ENCODE measurements around the gene DYRK1B. TPM values are rescaled to one million over a fixed set of nuclear protein-coding genes. Genes with fewer than 3 reads are reported as not detected.
"Not testable (repeated sequence)": the region's sequence is repeated elsewhere in the genome, so short reads cannot be mapped to it uniquely, and the experiment has no call there.

DYRK1B gene
- 34.7 TPM for total RNA-seq

- TF ChIP-seq CTCF (IDR thresholded peaks at IDR 0.05) = no peak
- intact Hi-C loops (cut with DNase I) = loop anchor here (1.0 to 10.0 kb wide), 7 partner anchors 9 to 709 kb away; partner anchors contain the start of genes BLVRB, FBL, PAK4 and PSMC4
- H3K4me3 ChIP-seq = peak within 1 kb of the TSS; percentile 75 to 99
- H3K36me3 ChIP-seq = peaks cover 36 to 68% of the 10 kb centered on the region in 2 donors
- H3K9me3 ChIP-seq = no peaks in the 10 kb centered on the region
- no peaks in the 10 kb centered on the region for H3K27me3 ChIP-seq
- peak; percentile 91 to 99 for DNase-seq (ENCODE audit: low spot score in 2 of 2)
- H3K27ac ChIP-seq = peak within 1 kb of the TSS; percentile 77 to 93
- H3K4me1 ChIP-seq = peaks cover 0 to 17% of the 10 kb centered on the region in 2 donors
Observed at GRCh38 chr19:39833464-39834286, at the start of gene DYRK1B. Gene DYRK1B (minus strand): TSS chr19:39834162. CDS start chr19:39831867, 2,295 bp downstream.

GRCh38 chr19:39882645-39883044 is 48.7 kb upstream of the DYRK1B start:
- H3K36me3 ChIP-seq; H3K27me3 ChIP-seq; H3K27ac ChIP-seq; DNase-seq (ENCODE audit: low spot score in 2 of 2); intact Hi-C loops (cut with DNase I); H3K9me3 ChIP-seq; H3K4me3 ChIP-seq; H3K4me1 ChIP-seq: not testable (repeated sequence)

GRCh38 chr19:39881495-39882110 is 47.6 kb upstream of the DYRK1B start:
- H3K9me3 ChIP-seq; H3K27ac ChIP-seq; H3K4me1 ChIP-seq; H3K36me3 ChIP-seq; H3K27me3 ChIP-seq; intact Hi-C loops (cut with DNase I); H3K4me3 ChIP-seq; DNase-seq (ENCODE audit: low spot score in 2 of 2): not testable (repeated sequence)

DNA sequence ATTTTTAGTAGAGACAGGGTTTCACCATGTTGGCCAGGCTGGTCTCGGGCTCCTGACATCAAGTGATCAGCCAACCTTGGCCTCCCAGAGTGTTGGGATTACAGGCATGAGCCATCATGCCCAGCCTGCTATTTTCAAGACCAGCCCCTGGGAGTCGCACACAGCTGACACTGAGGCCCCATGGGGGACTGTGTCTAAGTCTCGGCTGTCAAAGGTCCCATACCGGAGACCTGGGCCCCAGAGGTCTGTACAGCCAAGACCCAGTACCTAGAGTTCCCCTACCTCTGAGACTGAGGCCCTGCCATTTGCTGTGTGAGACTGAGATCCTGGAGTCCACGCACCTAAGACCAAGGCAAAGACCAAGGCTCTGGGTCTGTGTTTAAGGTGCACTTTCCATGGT is 46.3 kb upstream of the DYRK1B start:
- not testable (repeated sequence) for DNase-seq (ENCODE audit: low spot score in 2 of 2)

DNA sequence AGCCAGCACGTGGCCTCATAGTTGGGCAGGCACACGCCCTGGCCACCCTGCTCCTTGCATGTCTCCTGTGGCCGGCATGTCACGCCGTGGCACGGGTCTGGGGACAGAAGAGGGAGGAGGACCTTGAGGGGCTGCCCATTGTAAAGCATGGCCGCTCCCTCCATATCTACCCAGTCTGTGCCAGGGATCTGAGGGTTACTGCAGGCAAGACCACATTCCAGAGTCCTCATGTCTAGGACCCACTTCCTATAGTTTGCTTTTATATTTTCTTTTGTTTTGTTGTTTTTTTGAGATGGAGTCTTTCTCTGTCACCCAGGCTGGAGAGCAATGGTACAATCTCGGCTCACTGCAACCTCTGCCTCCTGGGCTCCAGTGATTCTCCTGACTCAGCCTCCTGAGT is 45.8 kb upstream of the DYRK1B start:
- DNase-seq (ENCODE audit: low spot score in 2 of 2); H3K36me3 ChIP-seq; H3K4me3 ChIP-seq; H3K27me3 ChIP-seq; intact Hi-C loops (cut with DNase I); H3K4me1 ChIP-seq; H3K9me3 ChIP-seq; H3K27ac ChIP-seq: not testable (repeated sequence)

More for the DNA sequence above, 46.3 kb upstream of the DYRK1B start:
- intact Hi-C loops (cut with DNase I); H3K36me3 ChIP-seq; H3K4me3 ChIP-seq; H3K27ac ChIP-seq; H3K27me3 ChIP-seq; H3K9me3 ChIP-seq; H3K4me1 ChIP-seq: not testable (repeated sequence)

DNA sequence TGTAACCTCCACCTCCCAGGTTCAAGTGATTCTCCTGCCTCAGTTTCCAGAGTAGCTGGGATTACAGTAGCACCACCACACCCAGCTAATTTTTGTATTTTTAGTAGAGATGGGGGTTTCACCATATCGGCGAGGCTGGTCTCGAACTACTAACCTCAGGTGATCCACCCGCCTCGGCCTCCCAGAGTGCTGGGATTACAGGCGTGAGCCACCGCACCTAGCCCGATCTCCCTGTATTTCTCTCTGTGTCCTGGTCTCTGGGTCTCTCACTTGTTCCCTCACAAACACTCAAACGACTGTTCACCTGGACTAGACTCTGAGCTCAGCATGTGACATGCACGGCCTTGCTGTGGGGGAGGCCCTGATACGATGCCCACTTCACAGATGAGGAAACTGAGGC is 44.9 kb upstream of the DYRK1B start:
- H3K9me3 ChIP-seq; intact Hi-C loops (cut with DNase I); H3K27me3 ChIP-seq; DNase-seq (ENCODE audit: low spot score in 2 of 2); H3K4me1 ChIP-seq; H3K36me3 ChIP-seq; H3K4me3 ChIP-seq; H3K27ac ChIP-seq: not testable (repeated sequence)

GRCh38 chr19:39878398-39878797 is 44.4 kb upstream of the DYRK1B start:
- no peak for TF ChIP-seq CTCF (IDR thresholded peaks at IDR 0.05)
- Histone ChIP-seq H3K36me3 (no peaks in the 10 kb centered on the region), H3K27ac (no peak overlapping the region), H3K9me3 (no peaks in the 10 kb centered on the region), H3K4me3 (no peak overlapping the region), H3K27me3 (no peaks in the 10 kb centered on the region), H3K4me1 (no peaks in the 10 kb centered on the region)
- intact Hi-C loops (cut with DNase I) = no loop called here
- DNase-seq (ENCODE audit: low spot score in 2 of 2) = no peak

GRCh38 chr19:39877982-39878381 is 44.0 kb upstream of the DYRK1B start:
- H3K9me3 ChIP-seq; H3K27me3 ChIP-seq; H3K4me3 ChIP-seq; intact Hi-C loops (cut with DNase I); H3K4me1 ChIP-seq; DNase-seq (ENCODE audit: low spot score in 2 of 2); H3K27ac ChIP-seq; H3K36me3 ChIP-seq: not testable (repeated sequence)

- H3K4me1 ChIP-seq; H3K9me3 ChIP-seq; H3K4me3 ChIP-seq; intact Hi-C loops (cut with DNase I); H3K27ac ChIP-seq; DNase-seq (ENCODE audit: low spot score in 2 of 2); H3K27me3 ChIP-seq; H3K36me3 ChIP-seq: not testable (repeated sequence)
Observed at GRCh38 chr19:39877488-39877887, 43.5 kb upstream of the DYRK1B start.

GRCh38 chr19:39876486-39876885 is 42.5 kb upstream of the DYRK1B start:
- H3K4me1 ChIP-seq; H3K4me3 ChIP-seq; DNase-seq (ENCODE audit: low spot score in 2 of 2); H3K36me3 ChIP-seq; intact Hi-C loops (cut with DNase I); H3K9me3 ChIP-seq; H3K27me3 ChIP-seq; H3K27ac ChIP-seq: not testable (repeated sequence)

- intact Hi-C loops (cut with DNase I); H3K4me3 ChIP-seq; H3K4me1 ChIP-seq; H3K36me3 ChIP-seq; H3K27ac ChIP-seq; DNase-seq (ENCODE audit: low spot score in 2 of 2); H3K9me3 ChIP-seq; H3K27me3 ChIP-seq: not testable (repeated sequence)
Observed at GRCh38 chr19:39875401-39875864, 41.5 kb upstream of the DYRK1B start.
